ENCODE measurements around the gene LSM8. TPM values are rescaled to one million over a fixed set of nuclear protein-coding genes. Genes with fewer than 3 reads are reported as not detected.
"Not testable (repeated sequence)": the region's sequence is repeated elsewhere in the genome, so short reads cannot be mapped to it uniquely, and the experiment has no call there.

LSM8 gene
- total RNA-seq, 2 experiments from 2014 or later, result 43.1 to 43.9 TPM

DNA sequence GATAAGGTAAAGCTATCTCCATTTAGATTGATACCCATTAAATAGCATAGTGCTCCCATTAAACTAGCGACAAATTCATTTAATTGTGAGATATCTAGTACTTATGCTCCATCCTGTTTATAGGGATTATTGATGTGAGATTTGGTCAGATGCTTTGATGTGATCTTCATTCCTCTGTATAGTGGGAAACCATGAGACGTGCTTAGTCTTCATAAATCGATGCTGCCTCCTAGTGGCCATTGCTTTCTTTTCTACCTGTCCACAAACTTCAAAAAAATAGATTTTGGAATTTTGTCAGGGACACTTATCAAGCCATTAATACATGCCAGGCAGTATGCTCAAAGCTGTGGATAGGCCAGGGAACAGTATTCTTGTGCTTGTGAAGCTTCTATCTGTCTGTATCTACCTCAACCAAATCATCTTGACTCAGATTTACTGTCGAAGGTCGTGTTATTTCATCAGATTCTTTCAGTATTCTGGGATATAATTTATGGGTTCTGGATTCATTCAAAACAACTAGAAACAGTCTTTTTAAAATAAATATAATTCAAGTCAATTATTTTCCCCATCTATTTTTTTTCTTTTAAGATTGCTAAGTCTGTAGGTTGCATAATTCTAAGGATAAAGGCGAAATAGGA, 12.0 kb downstream of the LSM8 start:
- ChIA-PET POLR2A (no interaction called here), CTCF (no interaction called here)

DNA sequence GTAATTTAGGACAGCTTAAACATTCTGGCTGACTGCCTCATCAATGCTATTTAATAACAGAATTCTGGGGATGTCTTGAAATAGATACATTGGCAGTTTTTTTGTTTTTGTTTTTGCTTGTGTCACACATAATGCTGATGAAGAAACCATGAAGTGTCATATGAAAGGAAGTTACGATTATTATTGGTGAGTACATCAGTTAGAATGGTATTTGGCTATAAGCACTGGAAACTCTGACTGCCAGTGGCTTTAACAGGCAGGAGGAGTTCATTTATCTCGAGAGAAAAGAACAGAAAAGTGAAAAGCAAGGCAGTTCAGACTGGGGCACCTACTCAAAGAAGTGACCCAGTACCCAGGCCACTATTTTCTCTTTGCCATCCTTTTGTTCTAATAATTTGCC, 18.1 kb downstream of the LSM8 start:
- CTCF ChIA-PET, result no interaction called here
- POLR2A ChIA-PET, result no interaction called here

DNA sequence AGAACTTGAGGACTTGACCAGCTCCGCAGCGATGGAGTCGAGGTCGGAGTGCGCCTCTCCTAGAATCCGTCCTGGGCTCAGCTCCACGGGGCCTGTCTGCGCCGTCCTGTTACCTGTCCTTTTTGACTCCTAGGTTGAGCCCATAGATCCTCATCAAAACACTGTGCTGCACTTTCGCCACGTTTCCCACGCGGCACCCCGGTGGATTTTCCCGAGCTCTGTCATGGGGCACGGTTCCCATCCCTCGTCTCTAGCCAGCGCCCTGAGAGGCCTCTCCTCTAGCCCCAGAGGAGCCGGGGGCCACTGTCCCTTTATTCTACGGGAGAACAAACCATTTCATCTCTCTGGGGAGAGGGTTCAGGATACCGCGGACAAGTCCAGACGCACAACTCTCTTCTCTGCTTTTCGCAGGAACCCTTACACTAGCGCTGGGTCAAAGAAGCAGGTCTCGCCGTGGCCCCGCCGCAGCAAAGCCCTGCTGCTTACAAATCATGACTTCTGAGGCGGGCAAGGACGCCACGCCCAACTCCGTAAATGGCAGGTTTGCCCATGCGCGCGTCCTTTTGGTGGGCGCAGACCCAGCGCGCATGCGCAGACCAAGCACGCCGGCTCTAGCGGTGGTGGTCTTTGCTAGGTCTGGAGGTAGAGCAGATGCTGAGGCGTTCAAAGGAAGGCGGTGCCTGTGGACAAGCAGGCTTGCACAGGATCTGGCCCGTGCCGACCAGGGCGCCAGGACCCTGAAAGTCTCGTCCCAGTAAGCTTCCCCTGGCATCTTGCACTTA, 30.3 kb downstream of the LSM8 start:
- ChIA-PET POLR2A (no interaction called here), CTCF (no interaction called here)

DNA sequence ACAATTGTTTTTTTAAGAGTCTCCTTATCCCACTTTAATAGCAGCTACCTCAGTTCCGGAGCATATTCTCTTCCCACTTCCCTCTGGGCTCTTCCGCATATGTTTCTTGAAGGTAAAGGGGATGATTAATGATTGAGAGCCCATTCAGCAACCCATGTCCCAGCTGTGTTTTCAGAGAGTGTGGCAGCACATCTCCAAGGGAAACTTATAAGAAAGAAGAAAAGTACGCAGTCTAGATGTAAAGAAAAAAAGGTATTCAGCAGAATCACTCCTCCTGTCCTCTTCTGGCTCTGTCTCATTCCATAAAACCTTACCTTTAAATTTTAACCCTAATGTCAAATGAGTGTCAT, 30.8 kb downstream of the LSM8 start:
- CTCF ChIA-PET, result no interaction called here
- POLR2A ChIA-PET, result no interaction called here

DNA sequence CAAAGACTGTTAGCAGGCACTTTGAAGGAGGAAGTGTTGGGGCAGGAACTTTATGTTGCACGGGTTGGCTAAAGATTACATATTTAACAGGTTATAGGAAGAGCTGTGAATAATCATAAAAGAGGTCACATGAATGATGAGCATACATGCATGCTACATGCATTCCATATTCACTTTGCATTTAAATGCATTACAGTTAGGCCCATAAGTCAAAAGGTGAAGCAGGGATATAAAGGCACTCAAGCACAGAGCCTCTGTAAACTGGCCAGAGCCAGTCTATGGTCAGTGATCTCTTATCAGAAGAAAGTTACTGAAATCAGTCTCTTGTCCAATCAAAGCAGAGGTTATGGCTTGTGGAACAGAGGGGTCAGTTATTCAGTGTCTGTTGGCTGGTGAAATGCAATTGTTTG, 33.3 kb downstream of the LSM8 start:
- POLR2A ChIA-PET, result no interaction called here
- CTCF ChIA-PET, result no interaction called here

DNA sequence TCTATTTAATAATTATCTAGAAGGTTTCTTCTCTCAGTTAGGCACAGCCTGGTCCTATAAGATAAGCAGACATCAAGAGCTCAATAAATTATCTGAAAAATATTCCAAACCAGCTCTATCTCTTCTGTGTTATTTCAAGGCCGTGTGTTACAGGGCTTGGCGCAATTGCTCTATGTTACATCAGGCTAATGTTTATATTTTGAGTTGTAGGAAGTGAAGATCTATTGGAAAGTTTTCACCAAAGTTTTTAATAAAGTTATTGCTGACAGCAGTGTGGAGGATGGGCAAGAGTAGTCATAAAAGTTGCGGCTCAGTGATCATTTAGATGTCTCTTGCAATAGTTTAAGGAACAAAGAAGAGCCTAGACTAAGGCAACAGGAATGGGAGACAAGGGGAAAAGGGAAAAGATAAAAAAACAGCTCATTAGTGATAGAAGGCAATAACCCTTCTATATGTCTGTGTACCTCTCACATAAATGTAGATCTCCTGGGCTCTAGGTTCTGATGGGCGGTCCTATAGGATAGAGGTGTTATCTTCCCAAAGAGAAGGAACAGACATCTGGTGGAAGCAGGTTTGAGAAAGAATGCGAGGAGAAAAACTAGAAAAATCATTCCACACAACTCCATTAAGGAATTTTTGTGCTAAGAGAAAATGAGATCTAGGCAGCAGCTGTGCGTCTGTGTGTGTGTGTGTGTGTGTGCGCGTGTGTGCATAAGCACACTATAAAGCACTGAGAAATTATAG, 34.6 kb downstream of the LSM8 start:
- POLR2A ChIA-PET, result no interaction called here

DNA sequence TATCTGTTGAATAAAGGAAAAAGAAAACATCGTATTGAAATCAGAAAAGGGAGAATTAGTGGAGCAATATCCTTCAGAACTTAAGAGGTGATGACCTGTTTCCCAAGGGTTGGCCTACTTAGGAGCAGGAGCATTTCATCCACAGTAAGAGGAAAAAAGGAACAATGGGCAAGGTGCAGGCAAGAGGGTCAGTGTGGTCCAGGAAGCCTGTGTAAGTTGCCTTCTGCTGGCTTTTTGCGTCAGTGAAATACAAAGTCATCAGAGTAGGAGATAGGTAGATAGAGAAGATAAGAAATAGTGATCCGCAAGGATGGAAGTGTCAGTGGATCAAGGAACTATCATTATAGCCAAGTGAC, 35.2 kb downstream of the LSM8 start:
- ChIA-PET POLR2A (no interaction called here), CTCF (no interaction called here)

More for the DNA sequence above, 34.6 kb downstream of the LSM8 start:
- CTCF ChIA-PET, result no interaction called here

DNA sequence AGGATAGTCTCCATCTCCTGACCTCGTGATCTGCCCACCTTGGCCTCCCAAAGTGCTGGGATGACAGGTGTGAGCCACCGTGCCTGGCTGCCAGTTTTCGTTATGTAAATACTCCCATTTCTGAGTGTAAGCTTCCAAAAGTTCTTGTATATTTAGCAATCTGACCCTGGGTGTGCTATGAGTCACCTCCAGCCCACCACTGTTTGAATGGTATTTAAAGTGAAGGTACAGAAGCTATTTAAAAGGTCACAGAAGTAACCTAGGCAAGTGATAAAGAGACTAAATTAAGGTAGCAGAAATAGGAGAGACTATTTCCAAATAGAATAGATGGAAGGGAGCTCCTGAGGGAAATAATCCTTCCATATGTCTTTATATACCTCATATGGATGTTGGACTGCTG, 36.6 kb downstream of the LSM8 start:
- CTCF ChIA-PET, result no interaction called here
- POLR2A ChIA-PET, result no interaction called here

DNA sequence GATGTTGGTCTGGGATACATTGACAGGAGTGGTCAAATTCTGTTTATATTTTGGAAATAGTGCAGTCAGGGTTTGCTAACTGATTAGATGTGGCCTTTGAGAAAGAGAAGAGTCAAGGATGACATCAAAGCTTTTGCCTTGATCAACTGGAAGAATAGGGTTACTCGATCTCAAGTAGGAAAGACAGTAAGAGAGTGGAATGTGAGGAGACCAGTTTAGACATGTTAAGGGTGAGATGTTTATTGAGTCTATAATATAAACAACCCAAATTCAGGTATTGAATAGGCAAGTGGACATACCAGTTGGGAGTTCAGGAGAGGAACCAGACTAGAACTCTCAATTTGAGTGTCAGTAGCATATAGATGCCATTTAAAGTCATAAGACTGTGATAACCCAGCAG, 38.6 kb downstream of the LSM8 start:
- POLR2A ChIA-PET, result no interaction called here
- CTCF ChIA-PET, result no interaction called here

DNA sequence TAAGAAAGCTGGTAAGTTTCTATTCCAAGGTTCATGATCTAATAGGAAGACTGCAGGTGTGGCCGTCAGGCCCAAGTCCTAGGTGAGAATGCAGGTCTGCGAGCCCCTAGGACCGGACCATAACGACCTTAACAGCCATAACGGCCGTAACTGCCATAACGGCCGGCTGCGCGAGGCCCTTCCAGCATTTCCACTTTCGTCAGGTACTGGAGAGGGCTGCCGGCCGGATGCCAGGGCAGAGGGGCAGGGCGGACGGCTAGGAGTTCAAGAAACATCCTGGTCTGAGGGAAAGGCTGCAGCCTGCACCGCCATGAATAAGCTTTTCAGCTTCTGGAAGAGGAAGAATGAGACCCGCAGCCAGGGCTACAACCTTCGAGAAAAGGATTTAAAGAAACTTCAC, 40.6 kb downstream of the LSM8 start, which contains the start of gene ANKRD7:
Gene ANKRD7 (plus strand): TSS at position 184 of the 400 bp plus-strand sequence. CDS start 127 bp downstream, at position 311.
- CTCF ChIA-PET, result no interaction called here

DNA sequence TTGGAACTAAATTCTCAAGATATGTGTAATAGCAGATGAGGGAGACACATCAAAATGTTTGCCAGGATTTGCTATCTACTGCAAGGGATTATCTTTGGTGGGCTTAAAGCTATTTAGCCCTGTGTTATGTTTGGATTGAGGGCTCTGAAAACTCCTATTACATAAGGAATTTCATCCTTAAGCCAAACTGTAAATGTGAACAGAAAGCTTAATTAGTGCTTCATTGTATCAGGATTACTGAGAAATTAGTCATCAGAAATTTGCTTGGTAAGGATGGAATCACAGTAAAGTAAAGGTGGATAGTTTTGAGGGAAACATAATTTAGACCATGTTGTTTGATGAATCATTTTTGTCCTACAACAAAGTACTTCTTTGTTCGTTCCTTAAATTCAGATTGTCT, 48.9 kb downstream of the LSM8 start:
- POLR2A ChIA-PET, result no interaction called here

More for the DNA sequence above, 40.6 kb downstream of the LSM8 start, which contains the start of gene ANKRD7:
- POLR2A ChIA-PET, result no interaction called here

DNA sequence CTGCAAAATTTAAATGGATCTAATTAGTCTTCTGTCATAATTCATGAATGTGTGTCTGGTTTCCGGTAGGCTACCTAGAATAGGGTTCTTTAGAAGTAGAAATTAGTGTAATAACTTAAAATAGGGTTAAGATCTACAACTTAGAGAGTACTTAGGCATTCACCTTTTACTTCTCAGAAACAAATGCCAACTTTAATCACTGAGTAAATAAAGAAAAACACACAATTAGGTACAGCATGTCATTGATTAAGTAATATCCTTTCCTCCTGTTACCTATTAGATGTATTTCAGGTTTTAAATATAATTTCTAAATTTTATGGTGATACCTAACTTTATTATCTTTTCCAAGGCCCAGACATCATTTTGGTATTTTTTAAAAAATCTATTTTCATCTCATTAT, 49.8 kb downstream of the LSM8 start:
- ChIA-PET POLR2A (no interaction called here), CTCF (no interaction called here)

More for the DNA sequence above, 48.9 kb downstream of the LSM8 start:
- CTCF ChIA-PET, result no interaction called here

DNA sequence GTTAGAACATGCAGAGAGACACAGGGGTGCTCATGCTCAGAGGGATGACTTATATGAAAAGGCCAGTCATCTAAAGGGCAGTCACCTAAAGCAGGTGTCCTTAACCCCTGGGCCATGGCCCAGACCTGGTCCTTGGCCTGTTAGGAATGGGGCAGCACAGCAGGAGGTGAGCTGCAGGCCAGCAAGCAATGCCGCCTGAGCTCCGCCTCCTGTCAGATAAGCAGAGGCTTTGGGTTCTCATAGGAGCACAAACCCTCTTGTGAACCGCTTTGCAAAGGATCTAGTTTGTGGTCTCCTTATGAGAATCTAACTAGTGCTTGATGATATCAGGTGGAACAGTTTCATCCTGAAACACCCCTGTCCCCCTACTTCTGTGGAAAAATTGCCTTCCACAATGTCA, 55.0 kb downstream of the LSM8 start:
- CTCF ChIA-PET, result no interaction called here
- POLR2A ChIA-PET, result no interaction called here

DNA sequence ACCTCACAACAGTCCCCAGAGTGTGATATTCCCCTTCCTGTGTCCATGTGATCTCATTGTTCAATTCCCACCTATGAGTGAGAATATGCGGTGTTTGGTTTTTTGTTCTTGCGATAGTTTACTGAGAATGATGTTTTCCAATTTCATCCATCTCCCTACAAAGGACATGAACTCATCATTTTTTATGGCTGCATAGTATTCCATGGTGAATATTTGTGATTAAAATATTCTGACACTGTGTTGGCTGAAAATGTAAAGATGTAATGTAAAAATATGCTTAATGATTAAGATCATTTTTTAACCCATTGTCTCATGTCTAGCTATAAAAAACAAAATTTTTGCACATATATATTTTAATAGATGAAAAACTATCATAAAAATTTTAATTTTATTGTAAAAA, 56.4 kb downstream of the LSM8 start:
- CTCF ChIA-PET, result interaction anchor here (1.1 kb wide), 1 partner anchor 1252 kb away, joined by 4 read pairs; no protein-coding TSS in a partner anchor
- POLR2A ChIA-PET, result not testable (repeated sequence)

Other genes starting within 250 kb of the LSM8 start
- 1 to 10 TPM in 1 of 2 experiments, under 1 TPM in 1; 0.90 to 1.3 TPM for gene ANKRD7, start 40.5 kb downstream of the LSM8 start, total RNA-seq

Measured in activated CD8-positive, alpha-beta memory T cell treated with anti-CD3 and anti-CD28 coated beads for 36 hours (primary cell).